HepG2 (cell line): ENCODE measurements around the gene ZNF691. TPM values are rescaled to one million over a fixed set of nuclear protein-coding genes. Genes with fewer than 3 reads are reported as not detected.

Experiments used
- BRD4 ChIP-seq: sonication (generic); formaldehyde crosslinking; IDR thresholded peaks from 2 replicates; pipeline ENCODE4 v1.4.0; 2020; ENCODE audit warnings: missing genetic modification reagents
- GATA4 ChIP-seq: sonication (generic); IDR thresholded peaks from 2 replicates; pipeline ENCODE4 v1.6.1; 2016; ENCODE audit warnings: antibody characterized with exemption, low read depth, borderline replicate concordance
- MTF1 ChIP-seq: sonication (generic); formaldehyde crosslinking; IDR thresholded peaks from 2 replicates; pipeline ENCODE4 v1.5.0; 2020; ENCODE audit warnings: missing genetic modification reagents
- NCOA2 ChIP-seq: sonication (generic); formaldehyde crosslinking; IDR thresholded peaks from 2 replicates; pipeline ENCODE4 v1.8.0; 2022; ENCODE audit warnings: inconsistent platforms
- NR1H2 ChIP-seq: sonication (generic); formaldehyde crosslinking; IDR thresholded peaks from 2 replicates; pipeline ENCODE4 v1.8.1; 2022; ENCODE audit warnings: low read depth, missing genetic modification reagents, borderline replicate concordance
- PAWR ChIP-seq: sonication (generic); formaldehyde crosslinking; IDR thresholded peaks from 2 replicates; pipeline ENCODE4 v1.4.0; 2020; ENCODE audit warnings: missing genetic modification reagents, mild to moderate bottlenecking, borderline replicate concordance
- PCBP1 ChIP-seq: fragments of 200-400 bp; formaldehyde crosslinking; IDR thresholded peaks from 2 replicates; pipeline ENCODE4 v1.6.1; 2017; ENCODE audit warnings: mild to moderate bottlenecking, low read depth, low read length, borderline replicate concordance
- POLR2A ChIP-seq, 2 experiments: IDR thresholded peaks; 2 replicates each; pipeline ENCODE4 v1.6.1; 2011; ENCODE audit warnings: low read depth in 2 of 2, low read length in 2 of 2, mild to moderate bottlenecking in 1 of 2, moderate library complexity in 1 of 2; ENCODE audit not compliant: insufficient read depth in 1 of 2
- PTBP1 ChIP-seq: fragments of 200-400 bp; formaldehyde crosslinking; IDR thresholded peaks from 2 replicates; pipeline ENCODE4 v1.6.1; 2018; ENCODE audit warnings: low read length, low read depth; ENCODE audit not compliant: poor library complexity, severe bottlenecking
- SYNCRIP ChIP-seq: fragments of 200-400 bp; formaldehyde crosslinking; IDR thresholded peaks from 2 replicates; pipeline ENCODE4 v1.6.1; 2018; ENCODE audit warnings: mild to moderate bottlenecking, low read depth, low read length; ENCODE audit not compliant: insufficient read depth
- TRIM24 ChIP-seq: sonication (generic); formaldehyde crosslinking; IDR thresholded peaks from 2 replicates; pipeline ENCODE4 v1.8.0; 2022; ENCODE audit warnings: mild to moderate bottlenecking, missing genetic modification reagents
- ZBTB3 ChIP-seq: sonication (generic); formaldehyde crosslinking; IDR thresholded peaks from 2 replicates; pipeline ENCODE4 v1.4.0; 2020; ENCODE audit warnings: low read depth, mild to moderate bottlenecking, moderate library complexity, missing genetic modification reagents, borderline replicate concordance
- ZMYM2 ChIP-seq: sonication (generic); formaldehyde crosslinking; IDR thresholded peaks from 2 replicates; pipeline ENCODE4 v1.8.0; 2022; ENCODE audit warnings: mild to moderate bottlenecking, missing genetic modification reagents
- ZNF564 ChIP-seq: sonication (generic); formaldehyde crosslinking; IDR thresholded peaks from 2 replicates; pipeline ENCODE4 v1.8.1; 2023; ENCODE audit warnings: mild to moderate bottlenecking, missing genetic modification reagents
- ZNF598 ChIP-seq: sonication (generic); formaldehyde crosslinking; IDR thresholded peaks from 2 replicates; pipeline ENCODE4 v1.5.1; 2020; ENCODE audit warnings: mild to moderate bottlenecking, missing genetic modification reagents, borderline replicate concordance
- ZNF678 ChIP-seq: sonication (generic); formaldehyde crosslinking; IDR thresholded peaks from 2 replicates; pipeline ENCODE4 v1.4.0; 2020; ENCODE audit warnings: mild to moderate bottlenecking, missing genetic modification reagents
- polyA plus RNA-seq, 8 experiments: library from polyadenylated mRNA; depleted of rRNA in 3 of 8; stranded (reverse) in 7 of 8; unstranded in 1 of 8; fragments of >200 nt; fragmentation: Illumina TruSeq in 4 of 8; extraction: Trizol in 4 of 8; gene quantifications; 2 replicates each; pipeline versions ENCODE4 v1.2.1 to v1.2.3, GENCODE V29; 2011 to 2016; ENCODE audit warnings: low read depth in 4 of 8, missing spikeins in 1 of 8, mixed read lengths in 1 of 8; ENCODE audit not compliant: insufficient read depth in 1 of 8
- total RNA-seq, 5 experiments: library from RNA; depleted of rRNA; stranded (reverse); fragments of >200 nt; fragmentation: Illumina TruSeq; extraction: Trizol; gene quantifications; 2 replicates each; pipeline ENCODE4 v1.2.3, GENCODE V29; 2016; ENCODE audit warnings: low read depth in 1 of 5
- TF ChIP-seq, protein P1 (sequence below): sonication (generic); formaldehyde crosslinking; conservative IDR thresholded peaks from 2 replicates; pipeline ENCODE4 v1.8.1; 2023; ENCODE audit warnings: missing genetic modification reagents
- TF ChIP-seq, protein P2 (sequence below): sonication (generic); formaldehyde crosslinking; IDR thresholded peaks from 2 replicates; pipeline ENCODE4 v1.4.0; 2020; ENCODE audit warnings: missing genetic modification reagents, low read depth, mild to moderate bottlenecking, borderline replicate concordance
- TF ChIP-seq, protein P3 (sequence below): sonication (generic); formaldehyde crosslinking; IDR thresholded peaks from 2 replicates; pipeline ENCODE4 v1.4.0; 2020; ENCODE audit warnings: missing genetic modification reagents
- TF ChIP-seq, protein P4 (sequence below): sonication (generic); formaldehyde crosslinking; IDR thresholded peaks from 2 replicates; pipeline ENCODE4 v1.8.0; 2022; ENCODE audit warnings: missing genetic modification reagents, mild to moderate bottlenecking, inconsistent platforms, borderline replicate concordance
- TF ChIP-seq, protein P5 (sequence below): sonication (generic); formaldehyde crosslinking; IDR thresholded peaks from 2 replicates; pipeline ENCODE4 v1.5.0; 2020; ENCODE audit warnings: mild to moderate bottlenecking, missing genetic modification reagents

ZNF691 gene
- total and polyA plus RNA-seq, 2 of the 13 experiments (the other 11 are each of a cell fraction or from before 2014, with no cell fraction given), result 7.6 to 7.8 TPM

DNA sequence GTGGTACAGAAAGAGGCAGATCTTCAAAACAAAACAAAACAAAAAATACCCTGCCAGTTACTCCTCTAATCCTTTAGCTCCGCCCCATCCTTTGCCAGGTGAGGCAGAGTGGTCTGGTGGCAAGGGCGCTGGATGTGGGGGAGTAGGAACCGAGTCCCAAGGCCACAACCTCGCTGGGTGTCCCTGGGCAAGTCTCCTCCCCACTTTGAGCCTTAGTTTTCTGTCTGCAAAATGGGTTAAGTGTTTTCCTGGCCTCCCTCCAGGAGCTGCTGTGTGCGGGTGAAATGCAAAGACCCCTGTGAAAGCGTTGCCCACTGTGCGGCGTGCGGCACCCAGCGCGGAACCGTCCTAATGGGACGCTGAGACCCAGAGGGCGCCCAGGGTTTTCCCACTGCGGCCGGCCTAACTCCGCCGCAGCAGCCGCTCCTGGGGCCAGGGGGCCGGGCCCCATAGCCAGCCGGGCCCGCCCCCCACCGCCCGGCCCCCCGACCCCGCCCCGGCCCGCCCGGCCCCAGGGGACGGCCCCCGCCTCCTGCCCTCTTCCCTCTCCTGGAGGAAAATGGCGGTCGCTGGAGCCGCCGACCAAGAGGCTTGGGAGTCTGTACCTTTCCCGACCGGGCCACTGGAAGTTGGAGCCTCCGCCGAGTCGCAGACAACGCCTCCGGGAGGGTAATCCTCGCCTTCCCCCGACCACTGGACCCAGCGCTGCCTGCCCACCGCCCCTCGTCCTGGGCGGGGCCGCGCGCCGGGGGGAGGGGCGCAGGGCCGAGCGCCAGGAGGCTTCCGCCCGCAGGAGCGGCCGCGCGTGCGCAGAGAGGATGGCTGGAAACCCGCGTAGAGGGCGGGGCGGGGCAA lies 29.6 kb upstream of the ZNF691 start, which contains the start of the genes ERMAP and SVBP (continued):
- TF ChIP-seq MTF1 (CRISPR knock-in tag), result no peak
- no peak for TF ChIP-seq ZBTB3 (CRISPR knock-in tag)
- TF ChIP-seq, protein P1, sequence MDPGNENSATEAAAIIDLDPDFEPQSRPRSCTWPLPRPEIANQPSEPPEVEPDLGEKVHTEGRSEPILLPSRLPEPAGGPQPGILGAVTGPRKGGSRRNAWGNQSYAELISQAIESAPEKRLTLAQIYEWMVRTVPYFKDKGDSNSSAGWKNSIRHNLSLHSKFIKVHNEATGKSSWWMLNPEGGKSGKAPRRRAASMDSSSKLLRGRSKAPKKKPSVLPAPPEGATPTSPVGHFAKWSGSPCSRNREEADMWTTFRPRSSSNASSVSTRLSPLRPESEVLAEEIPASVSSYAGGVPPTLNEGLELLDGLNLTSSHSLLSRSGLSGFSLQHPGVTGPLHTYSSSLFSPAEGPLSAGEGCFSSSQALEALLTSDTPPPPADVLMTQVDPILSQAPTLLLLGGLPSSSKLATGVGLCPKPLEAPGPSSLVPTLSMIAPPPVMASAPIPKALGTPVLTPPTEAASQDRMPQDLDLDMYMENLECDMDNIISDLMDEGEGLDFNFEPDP (CRISPR knock-in tag), result no peak
- TF ChIP-seq, protein P2, sequence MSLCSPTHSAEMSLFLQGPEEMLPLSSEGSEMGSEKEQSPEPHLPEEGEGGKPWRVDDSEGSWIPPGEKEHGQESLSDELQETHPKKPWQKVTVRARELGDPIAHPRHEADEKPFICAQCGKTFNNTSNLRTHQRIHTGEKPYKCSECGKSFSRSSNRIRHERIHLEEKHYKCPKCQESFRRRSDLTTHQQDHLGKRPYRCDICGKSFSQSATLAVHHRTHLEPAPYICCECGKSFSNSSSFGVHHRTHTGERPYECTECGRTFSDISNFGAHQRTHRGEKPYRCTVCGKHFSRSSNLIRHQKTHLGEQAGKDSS, result peak; percentile 55; the same call in 1 of the 2 replicates
- TF ChIP-seq NR1H2 (CRISPR knock-in tag), result 0 out of 2 replicates have a peak, but pooled peaks have one; percentile 33
- TF ChIP-seq PCBP1, result no peak
- TF ChIP-seq GATA4, result peak; percentile 55; the same call in 1 of the 2 replicates
- no peak; the same call in 1 of the 2 replicates for TF ChIP-seq BRD4 (CRISPR knock-in tag)
- TF ChIP-seq NCOA2 (CRISPR knock-in tag), result no peak
- no peak for TF ChIP-seq TRIM24 (CRISPR knock-in tag)
- no peak for TF ChIP-seq ZNF564
- TF ChIP-seq SYNCRIP, result no peak
- TF ChIP-seq ZMYM2 (CRISPR knock-in tag), result no peak
- TF ChIP-seq, protein P3, sequence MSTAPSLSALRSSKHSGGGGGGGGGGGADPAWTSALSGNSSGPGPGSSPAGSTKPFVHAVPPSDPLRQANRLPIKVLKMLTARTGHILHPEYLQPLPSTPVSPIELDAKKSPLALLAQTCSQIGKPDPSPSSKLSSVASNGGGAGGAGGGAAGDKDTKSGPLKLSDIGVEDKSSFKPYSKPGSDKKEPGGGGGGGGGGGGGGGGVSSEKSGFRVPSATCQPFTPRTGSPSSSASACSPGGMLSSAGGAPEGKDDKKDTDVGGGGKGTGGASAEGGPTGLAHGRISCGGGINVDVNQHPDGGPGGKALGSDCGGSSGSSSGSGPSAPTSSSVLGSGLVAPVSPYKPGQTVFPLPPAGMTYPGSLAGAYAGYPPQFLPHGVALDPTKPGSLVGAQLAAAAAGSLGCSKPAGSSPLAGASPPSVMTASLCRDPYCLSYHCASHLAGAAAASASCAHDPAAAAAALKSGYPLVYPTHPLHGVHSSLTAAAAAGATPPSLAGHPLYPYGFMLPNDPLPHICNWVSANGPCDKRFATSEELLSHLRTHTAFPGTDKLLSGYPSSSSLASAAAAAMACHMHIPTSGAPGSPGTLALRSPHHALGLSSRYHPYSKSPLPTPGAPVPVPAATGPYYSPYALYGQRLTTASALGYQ (CRISPR knock-in tag), result peak; percentile 37; the same call in 1 of the 2 replicates
- no peak for TF ChIP-seq PTBP1
- no peak for TF ChIP-seq PAWR (CRISPR knock-in tag)
- TF ChIP-seq POLR2A (IDR thresholded peaks at IDR 0.05; ENCODE audit: insufficient read depth in 1 of 2, low read depth in 2 of 2, low read length in 2 of 2), result peak; percentile 74 to 86
- TF ChIP-seq, protein P4, sequence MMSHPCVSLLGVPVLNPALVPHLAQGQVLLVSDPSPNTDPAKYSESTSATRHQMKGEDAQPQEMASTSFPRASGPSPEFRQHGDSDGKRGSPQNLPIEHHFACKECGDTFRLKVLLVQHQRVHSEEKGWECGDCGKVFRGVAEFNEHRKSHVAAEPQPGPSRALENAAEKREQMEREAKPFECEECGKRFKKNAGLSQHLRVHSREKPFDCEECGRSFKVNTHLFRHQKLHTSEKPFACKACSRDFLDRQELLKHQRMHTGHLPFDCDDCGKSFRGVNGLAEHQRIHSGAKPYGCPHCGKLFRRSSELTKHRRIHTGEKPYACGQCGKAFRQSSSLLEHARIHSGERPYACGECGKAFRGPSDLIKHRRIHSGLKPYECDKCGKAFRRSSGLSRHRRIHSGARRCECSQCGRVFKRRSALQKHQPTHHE, result 0 out of 2 replicates have a peak, but pooled peaks have one; percentile 39
- 0 out of 2 replicates have a peak, but pooled peaks have one; percentile 31 for TF ChIP-seq ZNF598
- TF ChIP-seq, protein P5, sequence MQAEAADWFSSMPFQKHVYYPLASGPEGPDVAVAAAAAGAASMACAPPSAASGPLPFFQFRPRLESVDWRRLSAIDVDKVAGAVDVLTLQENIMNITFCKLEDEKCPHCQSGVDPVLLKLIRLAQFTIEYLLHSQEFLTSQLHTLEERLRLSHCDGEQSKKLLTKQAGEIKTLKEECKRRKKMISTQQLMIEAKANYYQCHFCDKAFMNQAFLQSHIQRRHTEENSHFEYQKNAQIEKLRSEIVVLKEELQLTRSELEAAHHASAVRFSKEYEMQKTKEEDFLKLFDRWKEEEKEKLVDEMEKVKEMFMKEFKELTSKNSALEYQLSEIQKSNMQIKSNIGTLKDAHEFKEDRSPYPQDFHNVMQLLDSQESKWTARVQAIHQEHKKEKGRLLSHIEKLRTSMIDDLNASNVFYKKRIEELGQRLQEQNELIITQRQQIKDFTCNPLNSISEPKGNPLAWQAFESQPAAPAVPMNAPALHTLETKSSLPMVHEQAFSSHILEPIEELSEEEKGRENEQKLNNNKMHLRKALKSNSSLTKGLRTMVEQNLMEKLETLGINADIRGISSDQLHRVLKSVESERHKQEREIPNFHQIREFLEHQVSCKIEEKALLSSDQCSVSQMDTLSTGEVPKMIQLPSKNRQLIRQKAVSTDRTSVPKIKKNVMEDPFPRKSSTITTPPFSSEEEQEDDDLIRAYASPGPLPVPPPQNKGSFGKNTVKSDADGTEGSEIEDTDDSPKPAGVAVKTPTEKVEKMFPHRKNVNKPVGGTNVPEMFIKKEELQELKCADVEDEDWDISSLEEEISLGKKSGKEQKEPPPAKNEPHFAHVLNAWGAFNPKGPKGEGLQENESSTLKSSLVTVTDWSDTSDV (CRISPR knock-in tag), result no peak
- TF ChIP-seq ZNF678 (CRISPR knock-in tag), result no peak
